HCT116 (cell line): Measurements from ENCODE around the gene RRM1. TPM values are rescaled to one million over a fixed set of nuclear protein-coding genes. Genes with fewer than 3 reads are reported as not detected.

Experiments used
- ATAC-seq: fragments of 200-7000 bp; cut with Tn5 transposase; 2 replicates; pipeline ENCODE4 v1.9.1; 2020; ENCODE audit warnings: mild to moderate bottlenecking, moderate library complexity
- BruUV-seq: library from RNA; stranded (reverse); fragments of 400-500 nt; replicated peaks from 2 replicates; lab custom pipeline; 2021; lab: Mats Ljungman, UMichigan
- CTCF ChIA-PET: fragments of 300-600 bp; sonication (Branson Sonifier 250); formaldehyde crosslinking; loops from one replicate; lab custom pipeline; 2021; ENCODE audit warnings: antibody characterized with exemption; lab: Charles Lee
- POLR2A ChIA-PET: fragments of 300-600, 350-600 bp; sonication (Branson Sonifier 250); formaldehyde crosslinking; loops from one replicate; lab custom pipeline; 2021; ENCODE audit warnings: antibody characterized with exemption; lab: Charles Lee
- RAD21 ChIA-PET, 2 experiments: fragments of 300-600 bp; sonication (Branson Sonifier 250); formaldehyde crosslinking; loops; one replicate each; lab custom pipeline; 2023; ENCODE audit warnings: low total read pairs in 2 of 2; ENCODE audit not compliant: uncharacterized antibody in 2 of 2, unreplicated experiment in 2 of 2, low non-redundant PET in 1 of 2; lab: Charles Lee
- DNase-seq: peaks from one replicate; pipeline ENCODE4 v3.0.0-alpha.2; 2010; ENCODE audit warnings: low read depth, low spot score
- H2AFZ ChIP-seq: fragments of 200-600 bp; shearing (Covaris generic), sonication (generic); 2 replicates; pipeline ENCODE4 v1.6.1; 2017; ENCODE audit warnings: low read depth, mixed run types, mixed read lengths, antibody characterized with exemption, low read length; ENCODE audit not compliant: poor library complexity, severe bottlenecking
- H3K27ac ChIP-seq: 2 replicates; pipeline ENCODE4 v1.5.1; 2012; ENCODE audit warnings: low read depth, low read length
- H3K27me3 ChIP-seq: fragments of 200-600 bp; sonication (generic); 2 replicates; pipeline ENCODE4 v1.6.1; 2016; ENCODE audit warnings: mixed run types, low read length, mixed read lengths; ENCODE audit not compliant: insufficient read depth
- H3K36me3 ChIP-seq, 2 experiments: fragments of 200-500 bp in 1 of 2; fragments of 200-600 bp in 1 of 2; sonication (Bioruptor generic) in 1 of 2; sonication (generic) in 1 of 2; 2 replicates each; pipeline versions ENCODE4 v1.5.1 to v1.6.1; 2014 to 2016; ENCODE audit warnings: low read length in 2 of 2, inconsistent platforms in 1 of 2, mixed read lengths in 1 of 2, mixed run types in 1 of 2; ENCODE audit not compliant: insufficient read depth in 2 of 2, control insufficient read depth in 1 of 2
- H3K4me1 ChIP-seq, 2 experiments: fragments of 200-600 bp in 1 of 2; sonication (generic) in 1 of 2; 2 replicates each; pipeline versions ENCODE4 v1.5.1 to v1.6.1; 2012 to 2017; ENCODE audit warnings: low read length in 2 of 2, inconsistent platforms in 1 of 2, mild to moderate bottlenecking in 1 of 2, mixed read lengths in 1 of 2, mixed run types in 1 of 2, moderate library complexity in 1 of 2; ENCODE audit not compliant: insufficient read depth in 2 of 2, control insufficient read depth in 1 of 2
- H3K4me2 ChIP-seq: fragments of 200-600 bp; sonication (generic); 2 replicates; pipeline ENCODE4 v1.6.1; 2017; ENCODE audit warnings: mixed run types, low read length, mixed read lengths
- H3K4me3 ChIP-seq, 2 experiments: fragments of 200-600 bp in 1 of 2; sonication (generic) in 1 of 2; replicated peaks in 1 of 2; 2 replicates each; pipeline ENCODE4 v1.5.1; 2011 to 2016; ENCODE audit warnings: low read length in 2 of 2, control low read depth in 1 of 2, low read depth in 1 of 2, mild to moderate bottlenecking in 1 of 2, mixed read lengths in 1 of 2, mixed run types in 1 of 2
- H3K79me2 ChIP-seq: fragments of 200-600 bp; sonication (generic); 2 replicates; pipeline ENCODE4 v1.6.1; 2017; ENCODE audit warnings: mild to moderate bottlenecking, mixed run types, low read length, moderate library complexity, mixed read lengths; ENCODE audit not compliant: insufficient read depth
- H3K9ac ChIP-seq: fragments of 200-600 bp; sonication (generic); 2 replicates; pipeline ENCODE4 v1.6.1; 2016; ENCODE audit warnings: low read length, mixed read lengths
- H3K9me2 ChIP-seq: fragments of 200-600 bp; sonication (generic), shearing (Covaris generic); 2 replicates; pipeline ENCODE4 v1.6.1; 2017; ENCODE audit warnings: mixed run types, mild to moderate bottlenecking, moderate library complexity; ENCODE audit not compliant: insufficient read depth
- H3K9me3 ChIP-seq, 2 experiments: fragments of 200-500 bp in 1 of 2; fragments of 200-600 bp in 1 of 2; sonication (Bioruptor generic) in 1 of 2; sonication (generic) in 1 of 2; 2 replicates each; pipeline ENCODE4 v1.6.1; 2014 to 2017; ENCODE audit warnings: low read length in 2 of 2, mixed read lengths in 2 of 2, inconsistent platforms in 1 of 2, low read depth in 1 of 2, mild to moderate bottlenecking in 1 of 2, mixed run types in 1 of 2, moderate library complexity in 1 of 2; ENCODE audit not compliant: control insufficient read depth in 1 of 2, insufficient read depth in 1 of 2
- H4K20me1 ChIP-seq: fragments of 200-600 bp; sonication (generic), shearing (Covaris generic); 2 replicates; pipeline ENCODE4 v1.6.1; 2017; ENCODE audit warnings: mixed run types, mild to moderate bottlenecking, moderate library complexity; ENCODE audit not compliant: insufficient read depth
- CTCF ChIP-seq, 3 experiments: fragments of 200-600 bp in 1 of 3; sonication (generic) in 1 of 3; IDR thresholded peaks in 2 of 3; conservative IDR thresholded peaks in 1 of 3; 2 replicates each; pipeline ENCODE4 v1.5.1; 2012 to 2017; ENCODE audit warnings: low read depth in 2 of 3, low read length in 2 of 3, antibody characterized with exemption in 1 of 3, borderline replicate concordance in 1 of 3, control low read depth in 1 of 3, mild to moderate bottlenecking in 1 of 3, mixed read lengths in 1 of 3, mixed run types in 1 of 3, moderate library complexity in 1 of 3; ENCODE audit not compliant: insufficient read depth in 1 of 3
- EGR1 ChIP-seq: IDR thresholded peaks from 2 replicates; pipeline ENCODE4 v1.6.1; 2012; ENCODE audit warnings: low read depth
- ELF1 ChIP-seq: IDR thresholded peaks from 2 replicates; pipeline ENCODE4 v1.6.1; 2012; ENCODE audit warnings: low read depth, borderline replicate concordance
- EZH2 ChIP-seq: fragments of 200-600 bp; sonication (generic); IDR thresholded peaks from 2 replicates; pipeline ENCODE4 v1.6.1; 2017; ENCODE audit warnings: antibody characterized with exemption, mixed run types
- EZH2phosphoT487 ChIP-seq: fragments of 200-600 bp; IDR thresholded peaks from 2 replicates; pipeline ENCODE4 v1.6.1; 2018; ENCODE audit warnings: antibody characterized with exemption, borderline replicate concordance
- FOSL1 ChIP-seq: IDR thresholded peaks from 2 replicates; pipeline ENCODE4 v1.6.1; 2012; ENCODE audit warnings: low read depth
- JUND ChIP-seq: IDR thresholded peaks from 2 replicates; pipeline ENCODE4 v1.6.1; 2012
- POLR2AphosphoS5 ChIP-seq: IDR thresholded peaks from 2 replicates; pipeline ENCODE4 v1.6.1; 2011; ENCODE audit warnings: mild to moderate bottlenecking, low read depth, low read length, moderate library complexity
- RAD21 ChIP-seq: IDR thresholded peaks from 2 replicates; pipeline ENCODE4 v1.6.1; 2012; ENCODE audit warnings: low read depth, mild to moderate bottlenecking
- REST ChIP-seq: IDR thresholded peaks from 2 replicates; pipeline ENCODE4 v1.6.1; 2012; ENCODE audit warnings: low read depth
- SP1 ChIP-seq: IDR thresholded peaks from 2 replicates; pipeline ENCODE4 v1.6.1; 2012; ENCODE audit warnings: low read depth
- TCF7L2 ChIP-seq: IDR thresholded peaks from 2 replicates; pipeline ENCODE4 v1.7.0; 2011; ENCODE audit warnings: borderline replicate concordance, inconsistent platforms; ENCODE audit not compliant: insufficient read depth, insufficient read length; ENCODE audit errors: extremely low read depth
- YY1 ChIP-seq: IDR thresholded peaks from 2 replicates; pipeline ENCODE4 v1.6.1; 2011; ENCODE audit warnings: low read length, low read depth, moderate library complexity, mild to moderate bottlenecking; ENCODE audit not compliant: insufficient replicate concordance; ENCODE audit errors: extremely low read depth
- intact Hi-C: fragments of 100-400 bp; cut with micrococcal nuclease; formaldehyde crosslinking; loops from 2 replicates; pipeline ENCODE4 v1.10.0; 2022
- total RNA-seq: library from RNA; stranded (reverse); gene quantifications from one replicate; pipeline ENCODE4 v1.2.1, GENCODE V29; 2021; ENCODE audit not compliant: unreplicated experiment

The RRM1 gene
- total RNA-seq, 1 experiment from 2014 or later = 134 TPM

GRCh38 chr11:4105916-4106315 is 11.3 kb downstream of the RRM1 start:
- no TSS peak for BruUV-seq

More at GRCh38 chr11:4105916-4106315, 11.3 kb downstream of the RRM1 start:
- Histone ChIP-seq H3K79me2 (peaks cover 44% of the 10 kb centered on the region), H3K4me3 (no peak overlapping the region), H3K4me2 (no peak overlapping the region), H3K4me1 (no peaks in the 10 kb centered on the region), H2AFZ (no peak overlapping the region), H3K9me3 (no peaks in the 10 kb centered on the region), H3K9me2 (no peaks in the 10 kb centered on the region), H3K9ac (no peak overlapping the region), H3K27me3 (no peaks in the 10 kb centered on the region), H4K20me1 (no peaks in the 10 kb centered on the region), H3K36me3 (peaks cover 27 to 31% of the 10 kb centered on the region in 2 experiments; a peak in 3 of 4 replicates), H3K27ac (no peak overlapping the region)
- ATAC-seq (no peak), DNase-seq (no peak)
- intact Hi-C loops = no loop called here
- POLR2A ChIA-PET = no interaction called here
- TF ChIP-seq JUND = no peak
- TF ChIP-seq SP1 = no peak
- no peak for TF ChIP-seq TCF7L2
- no peak for TF ChIP-seq CTCF (IDR thresholded peaks at IDR 0.05 in 2 of 3, conservative IDR thresholded peaks at IDR 0.05 in 1 of 3; ENCODE audit: borderline replicate concordance in 1 of 3, insufficient read depth in 1 of 3, low read depth in 2 of 3, low read length in 2 of 3)
- no peak for TF ChIP-seq REST
- TF ChIP-seq ELF1 = no peak
- no peak for TF ChIP-seq EZH2
- no peak for TF ChIP-seq YY1
- no peak for TF ChIP-seq EZH2phosphoT487
- no peak for TF ChIP-seq EGR1
- TF ChIP-seq POLR2AphosphoS5 = no peak
- TF ChIP-seq FOSL1 = no peak
- TF ChIP-seq RAD21 = no peak
- RAD21 ChIA-PET = no interaction called here
- CTCF ChIA-PET = no interaction called here
